Neural cell (in vitro differentiated cells): Measurements from ENCODE around the gene BPI. TPM values are rescaled to one million over a fixed set of nuclear protein-coding genes. Genes with fewer than 3 reads are reported as not detected.
"Not testable (repeated sequence)": the region's sequence is repeated elsewhere in the genome, so short reads cannot be mapped to it uniquely, and the experiment has no call there.

ENCODE experiments used
- H2AFZ ChIP-seq: fragments of 200-600, 300-800 bp; sonication (generic), shearing (Covaris generic); 2 replicates; pipeline ENCODE4 v1.6.0; 2014; ENCODE audit warnings: low read depth, mild to moderate bottlenecking, antibody characterized with exemption, low read length, moderate library complexity
- H3F3A ChIP-seq: fragments of 200-600 bp; shearing (Covaris generic); 2 replicates; pipeline ENCODE4 v1.6.1; 2016; ENCODE audit warnings: mild to moderate bottlenecking, moderate library complexity, mixed read lengths, antibody characterized with exemption, low read length; ENCODE audit not compliant: insufficient read depth, poor library complexity, severe bottlenecking
- H3K27ac ChIP-seq: fragments of 200-600, 300-800 bp; sonication (generic), shearing (Covaris generic); 2 replicates; pipeline ENCODE4 v1.5.1; 2014; ENCODE audit warnings: mild to moderate bottlenecking, low read length, moderate library complexity
- H3K27me3 ChIP-seq: fragments of 300-800, 200-600 bp; sonication (generic), shearing (Covaris generic); 2 replicates; pipeline ENCODE4 v1.6.0; 2014; ENCODE audit warnings: mild to moderate bottlenecking, low read depth, low read length, moderate library complexity; ENCODE audit not compliant: insufficient read depth
- H3K36me3 ChIP-seq: fragments of 300-800, 200-600 bp; sonication (generic), shearing (Covaris generic); 2 replicates; pipeline ENCODE4 v1.5.1; 2014; ENCODE audit warnings: mild to moderate bottlenecking, antibody characterized with exemption, low read length, moderate library complexity; ENCODE audit not compliant: insufficient read depth
- H3K4me2 ChIP-seq: fragments of 300-800, 200-600 bp; sonication (generic), shearing (Covaris generic); 2 replicates; pipeline ENCODE4 v1.6.0; 2014; ENCODE audit warnings: mild to moderate bottlenecking, low read length
- H3K4me3 ChIP-seq: fragments of 300-800, 200-600 bp; sonication (generic), shearing (Covaris generic); 2 replicates; pipeline ENCODE4 v1.5.1; 2014; ENCODE audit warnings: mild to moderate bottlenecking, low read length, moderate library complexity
- H3K79me2 ChIP-seq: fragments of 200-600 bp; shearing (Covaris generic); replicated peaks from 2 replicates; pipeline ENCODE4 v1.6.0; 2014; ENCODE audit warnings: mild to moderate bottlenecking, low read length, moderate library complexity; ENCODE audit not compliant: insufficient read depth
- H3K9ac ChIP-seq: fragments of 300-800, 200-600 bp; sonication (generic), shearing (Covaris generic); 2 replicates; pipeline ENCODE4 v1.6.1; 2016; ENCODE audit warnings: mild to moderate bottlenecking, low read length, mixed read lengths
- H3K9me2 ChIP-seq: fragments of 200-600 bp; shearing (Covaris generic); 2 replicates; pipeline ENCODE4 v1.6.1; 2016; ENCODE audit warnings: mild to moderate bottlenecking, low read length, mixed read lengths; ENCODE audit not compliant: insufficient read depth
- H3K9me3 ChIP-seq: fragments of 200-600, 300-800 bp; sonication (generic), shearing (Covaris generic); 2 replicates; pipeline ENCODE4 v1.6.1; 2016; ENCODE audit warnings: mild to moderate bottlenecking, mixed run types, low read length, moderate library complexity, mixed read lengths
- H4K20me1 ChIP-seq: fragments of 200-600 bp; shearing (Covaris generic); 2 replicates; pipeline ENCODE4 v1.6.1; 2016; ENCODE audit warnings: mild to moderate bottlenecking, mixed run types; ENCODE audit not compliant: insufficient read depth
- CTCF ChIP-seq: fragments of 450-650 bp; IDR thresholded peaks from 2 replicates; pipeline ENCODE4 v1.5.1; 2014; ENCODE audit warnings: antibody characterized with exemption, mild to moderate bottlenecking, moderate library complexity; ENCODE audit not compliant: poor library complexity, severe bottlenecking
- EP300 ChIP-seq: fragments of 450-650 bp; conservative IDR thresholded peaks from 2 replicates; pipeline ENCODE4 v1.6.1; 2014; ENCODE audit warnings: antibody characterized with exemption, mild to moderate bottlenecking, moderate library complexity; ENCODE audit not compliant: poor library complexity, severe bottlenecking
- EZH2 ChIP-seq: fragments of 200-600, 300-800 bp; shearing (Covaris generic), sonication (generic); IDR thresholded peaks from 2 replicates; pipeline ENCODE4 v1.6.1; 2014; ENCODE audit warnings: antibody characterized with exemption, low read length, borderline replicate concordance, mild to moderate bottlenecking; ENCODE audit not compliant: insufficient read depth, poor library complexity, severe bottlenecking
- MXI1 ChIP-seq: fragments of 450-650 bp; conservative IDR thresholded peaks from 2 replicates; pipeline ENCODE4 v1.6.1; 2014; ENCODE audit warnings: antibody characterized with exemption, mild to moderate bottlenecking; ENCODE audit not compliant: poor library complexity, severe bottlenecking
- POLR2AphosphoS5 ChIP-seq: IDR thresholded peaks from 2 replicates; pipeline ENCODE4 v1.6.1; 2012
- RAD21 ChIP-seq: fragments of 450-650 bp; conservative IDR thresholded peaks from 2 replicates; pipeline ENCODE4 v1.6.1; 2014; ENCODE audit warnings: antibody characterized with exemption, mild to moderate bottlenecking, moderate library complexity
- REST ChIP-seq: IDR thresholded peaks from 2 replicates; pipeline ENCODE4 v1.6.1; 2012; ENCODE audit warnings: borderline replicate concordance
- SMC3 ChIP-seq: fragments of 450-650 bp; conservative IDR thresholded peaks from 2 replicates; pipeline ENCODE4 v1.6.1; 2014; ENCODE audit warnings: antibody characterized with exemption, mild to moderate bottlenecking, moderate library complexity; ENCODE audit not compliant: poor library complexity
- TAF1 ChIP-seq: IDR thresholded peaks from 2 replicates; pipeline ENCODE4 v1.6.1; 2012; ENCODE audit warnings: low read depth
- polyA plus RNA-seq: library from polyadenylated mRNA; depleted of rRNA; stranded (reverse); fragments of >200 nt; gene quantifications from 2 replicates; pipeline ENCODE4 v1.2.3, GENCODE V29; 2014

BPI gene
- polyA plus RNA-seq, 1 donor from 2014 or later: not detected

GRCh38 chr20:38337561-38338140, 33.7 kb downstream of the BPI start:
- H4K20me1 ChIP-seq: no peaks in the 10 kb centered on the region
- no peaks in the 10 kb centered on the region for H3K36me3 ChIP-seq
- H2AFZ ChIP-seq: no peak overlapping the region
- peak; percentile 36 for TF ChIP-seq CTCF
- TF ChIP-seq TAF1: no peak
- no peak for TF ChIP-seq EP300
- no peak for TF ChIP-seq SMC3
- no peak for TF ChIP-seq POLR2AphosphoS5
- TF ChIP-seq RAD21: no peak
- H3F3A ChIP-seq: no peaks in the 10 kb centered on the region
- no peaks in the 10 kb centered on the region for H3K27me3 ChIP-seq
- no peak overlapping the region for H3K27ac ChIP-seq
- no peaks in the 10 kb centered on the region for H3K9me2 ChIP-seq
- H3K79me2 ChIP-seq: no peaks in the 10 kb centered on the region
- H3K4me2 ChIP-seq: no peak overlapping the region
- H3K9me3 ChIP-seq: no peaks in the 10 kb centered on the region
- H3K4me3 ChIP-seq: no peak overlapping the region
- no peak overlapping the region for H3K9ac ChIP-seq

GRCh38 chr20:38338849-38339520, 35.0 kb downstream of the BPI start:
- Histone ChIP-seq H3K27me3 (no peaks in the 10 kb centered on the region), H3K27ac (no peak overlapping the region), H3K4me3 (no peak overlapping the region), H4K20me1 (no peaks in the 10 kb centered on the region), H3K9ac (no peak overlapping the region), H2AFZ (no peak overlapping the region), H3K79me2 (no peaks in the 10 kb centered on the region), H3F3A (no peaks in the 10 kb centered on the region), H3K9me3 (no peaks in the 10 kb centered on the region), H3K36me3 (no peaks in the 10 kb centered on the region), H3K9me2 (no peaks in the 10 kb centered on the region), H3K4me2 (no peak overlapping the region)
- TF ChIP-seq RAD21: no peak
- TF ChIP-seq EP300: no peak
- no peak for TF ChIP-seq POLR2AphosphoS5
- TF ChIP-seq REST: no peak
- no peak for TF ChIP-seq CTCF
- no peak for TF ChIP-seq MXI1
- no peak for TF ChIP-seq TAF1
- TF ChIP-seq SMC3: no peak
- TF ChIP-seq EZH2: no peak

- not testable (repeated sequence) for H3K27me3 ChIP-seq, H3K36me3 ChIP-seq, H3K79me2 ChIP-seq, H3K4me2 ChIP-seq, H3K9ac ChIP-seq, H3K9me3 ChIP-seq, H3K27ac ChIP-seq, H3K4me3 ChIP-seq, H2AFZ ChIP-seq, H3F3A ChIP-seq, H4K20me1 ChIP-seq, H3K9me2 ChIP-seq
Measured at GRCh38 chr20:38339521-38339896, 35.6 kb downstream of the BPI start.
